Keratinocyte (primary cell): Measurements from ENCODE around the gene COPZ2.

ENCODE experiments used
- CTCF ChIP-seq, 3 experiments: IDR thresholded peaks in 1 of 3; conservative IDR thresholded peaks in 1 of 3; optimal IDR thresholded peaks in 1 of 3; 2 replicates in 2 of 3; 3 replicates in 1 of 3; pipeline versions ENCODE3 to v1.5.1; 2011; ENCODE audit warnings: low read length in 3 of 3, mild to moderate bottlenecking in 3 of 3, moderate library complexity in 2 of 3, control low read depth in 1 of 3, inconsistent platforms in 1 of 3; ENCODE audit not compliant: insufficient read depth in 2 of 3; ENCODE audit errors: extremely low read depth in 1 of 3
- EZH2 ChIP-seq: IDR thresholded peaks from one replicate; pipeline ENCODE4 v1.6.1; 2012; ENCODE audit warnings: inconsistent platforms, mild to moderate bottlenecking, low read length, moderate library complexity

- TF ChIP-seq CTCF (optimal IDR thresholded peaks at IDR 0.05 in 1 of 3, IDR thresholded peaks at IDR 0.05 in 1 of 3, conservative IDR thresholded peaks at IDR 0.05 in 1 of 3; ENCODE audit: extremely low read depth in 1 of 3, insufficient read depth in 2 of 3, low read length in 3 of 3) (no peak), EZH2 (no peak)
These were observed 28.6 kb upstream of the COPZ2 start for GRCh38 chr17:48066192-48066591.
